Measurements from ENCODE around the gene CLASP1.
A peak's percentile ranks its signal among the peaks of the same experiment; 100 is the strongest.

CLASP1 gene

GRCh38 chr2:121534007-121534406 lies 115.3 kb downstream of the CLASP1 start:
- DNase-seq: no peak

- DNase-seq: no peak
Observed at GRCh38 chr2:121532894-121533293, 116.4 kb downstream of the CLASP1 start.

GRCh38 chr2:121532347-121532766 lies 116.9 kb downstream of the CLASP1 start:
- DNase-seq: no peak

DNA sequence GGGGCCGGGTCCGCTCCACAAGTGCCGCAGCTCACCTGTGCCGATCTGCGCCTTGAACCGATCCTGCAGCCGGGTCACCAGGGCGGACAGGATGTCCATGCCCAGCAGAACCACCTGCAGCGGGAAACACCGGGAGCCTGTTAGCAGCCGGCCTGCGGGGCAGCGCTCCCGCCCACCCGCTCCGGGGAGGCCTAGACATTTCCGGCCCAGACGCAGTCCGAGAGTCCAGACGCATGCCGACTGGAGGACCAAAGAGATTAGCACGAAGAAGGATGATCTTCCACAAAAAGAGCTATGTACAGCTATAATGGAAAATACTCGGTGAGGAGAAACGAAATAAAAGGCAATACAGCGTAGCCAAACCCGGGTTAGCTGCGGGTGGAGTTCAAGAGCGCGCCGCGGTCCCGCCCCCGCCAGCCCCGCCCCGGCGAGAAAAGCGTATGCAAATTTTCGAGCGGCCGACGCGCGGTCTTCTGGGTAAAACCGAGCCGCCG lies 119.0 kb downstream of the CLASP1 start:
- DNase-seq: peak; percentile 73

DNA sequence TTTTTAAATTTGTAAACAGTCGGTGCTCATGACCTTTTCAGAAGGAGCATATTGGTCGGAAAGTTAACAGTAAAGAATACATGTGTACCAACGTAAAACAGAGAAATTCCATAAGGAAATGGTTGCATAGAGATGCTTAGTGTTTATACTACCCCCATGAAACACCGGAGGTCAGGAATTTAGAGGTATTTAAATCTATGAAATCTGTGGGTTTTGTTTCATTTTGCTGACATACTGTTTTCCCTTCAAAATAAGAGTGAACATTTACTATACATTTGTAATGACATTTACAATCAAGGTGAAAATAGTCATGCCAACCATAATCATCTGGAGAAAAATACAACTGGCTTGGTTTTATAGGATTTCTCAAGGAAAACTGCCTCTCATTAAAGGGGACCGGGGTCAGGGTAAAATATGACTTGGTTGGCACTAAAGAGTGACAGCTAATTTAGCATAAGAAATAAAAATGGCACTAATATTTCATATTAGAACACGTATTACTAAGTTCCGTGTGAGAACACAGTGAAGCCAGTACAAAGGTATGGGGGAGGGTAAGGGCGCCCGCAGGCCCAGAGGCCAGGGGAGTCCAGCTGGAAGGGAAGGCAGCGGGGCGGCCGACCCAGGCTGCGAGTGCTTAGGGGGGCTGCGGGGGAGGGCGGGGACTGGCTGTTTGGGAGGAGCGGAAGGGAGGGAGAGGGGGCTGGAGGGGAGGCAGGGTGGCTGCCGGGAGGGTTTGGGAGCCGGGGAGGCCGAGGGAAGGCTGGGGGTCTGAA lies 119.6 kb downstream of the CLASP1 start:
- no peak for DNase-seq

DNA sequence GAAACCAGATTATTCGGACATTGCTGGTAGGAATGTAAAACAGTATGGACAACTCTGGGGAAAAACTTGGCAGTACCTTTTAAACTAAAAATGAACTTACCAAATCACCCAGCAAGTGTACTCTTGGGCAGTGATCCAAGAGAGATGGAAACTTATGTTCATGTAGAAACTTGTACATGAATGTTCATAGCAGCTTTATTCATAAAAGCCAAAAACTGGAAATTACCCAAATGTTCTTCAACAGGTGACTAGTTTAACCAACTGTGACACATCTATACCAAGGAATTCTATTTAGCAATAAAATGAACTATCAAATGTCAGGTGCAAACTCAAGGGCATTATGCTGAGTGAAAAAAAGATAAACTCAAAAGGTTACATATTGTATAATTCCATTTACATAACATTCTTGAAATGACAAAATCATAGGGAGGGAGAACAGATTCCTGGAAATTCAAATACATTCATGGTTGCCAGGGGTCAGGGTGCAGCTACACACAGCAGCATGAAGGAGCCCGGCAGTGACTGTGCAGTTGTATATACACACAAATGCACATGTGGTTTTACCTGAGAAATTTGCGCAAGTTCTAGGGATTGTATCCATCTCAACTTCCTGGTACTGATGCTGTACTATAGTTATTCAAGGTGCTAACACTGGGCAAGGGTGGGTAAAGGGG lies 122.1 kb downstream of the CLASP1 start:
- DNase-seq: no peak

- DNase-seq: no peak
Observed at GRCh38 chr2:121524685-121525425, 124.4 kb downstream of the CLASP1 start.

DNA sequence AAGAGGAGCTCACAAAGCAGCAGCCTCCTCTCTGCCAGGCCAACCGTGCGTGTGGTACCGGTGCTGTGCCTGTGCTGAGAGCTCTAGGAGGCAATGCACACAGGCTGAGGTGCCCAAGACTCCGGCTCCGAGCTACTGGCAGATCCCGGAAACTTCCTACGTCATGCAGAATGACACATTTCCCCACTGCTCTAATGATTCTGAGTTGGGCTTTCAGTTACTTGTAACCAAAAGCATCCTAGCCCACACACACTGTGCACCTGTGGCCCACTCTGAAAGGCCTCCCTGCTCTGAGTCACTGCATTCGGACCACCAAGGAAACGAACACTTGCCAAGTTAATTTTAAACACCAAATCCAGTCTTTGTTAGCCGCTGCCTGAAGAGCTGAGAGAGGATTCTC lies 127.9 kb downstream of the CLASP1 start:
- DNase-seq: no peak

- no peak for DNase-seq
Observed at GRCh38 chr2:121520641-121520994, 128.6 kb downstream of the CLASP1 start.

GRCh38 chr2:121519732-121520640 lies 129.3 kb downstream of the CLASP1 start:
- DNase-seq: no peak

- no peak for DNase-seq
Observed at GRCh38 chr2:121519153-121519552, 130.1 kb downstream of the CLASP1 start.

DNA sequence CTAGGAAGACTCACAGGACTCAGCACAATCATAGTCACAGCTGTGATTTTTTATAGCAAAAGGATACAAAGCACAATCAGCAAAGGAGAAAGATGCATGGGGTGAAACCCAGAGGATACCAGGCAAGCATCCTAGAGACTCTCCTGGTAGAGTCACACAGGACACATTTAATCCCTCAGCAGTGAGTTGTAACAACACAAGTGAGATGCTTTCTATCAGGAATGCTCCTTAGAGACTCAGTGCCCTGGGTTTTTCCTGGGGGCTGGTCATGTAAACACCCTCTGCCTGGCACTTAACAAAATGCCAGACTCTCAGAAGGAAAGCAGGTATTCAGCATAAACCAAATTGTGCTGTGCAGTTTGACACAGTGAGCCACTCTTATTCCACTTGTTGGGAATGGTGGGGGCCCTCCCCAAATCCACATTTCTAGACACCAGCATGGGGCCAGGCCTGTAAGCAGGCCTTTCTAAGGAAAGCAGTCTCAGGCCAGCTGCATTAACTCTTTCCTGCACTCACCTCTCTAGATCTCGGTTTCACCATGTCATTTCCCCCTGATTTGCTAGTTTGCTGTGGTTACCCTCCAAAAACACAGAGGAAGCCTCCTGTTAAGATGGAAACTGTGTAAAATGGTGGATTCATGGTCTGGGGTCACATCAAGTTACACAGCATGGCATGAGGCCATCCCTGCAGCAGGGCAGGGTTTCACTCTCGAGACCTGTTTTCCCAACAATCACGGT lies 135.5 kb downstream of the CLASP1 start:
- DNase-seq: no peak

DNA sequence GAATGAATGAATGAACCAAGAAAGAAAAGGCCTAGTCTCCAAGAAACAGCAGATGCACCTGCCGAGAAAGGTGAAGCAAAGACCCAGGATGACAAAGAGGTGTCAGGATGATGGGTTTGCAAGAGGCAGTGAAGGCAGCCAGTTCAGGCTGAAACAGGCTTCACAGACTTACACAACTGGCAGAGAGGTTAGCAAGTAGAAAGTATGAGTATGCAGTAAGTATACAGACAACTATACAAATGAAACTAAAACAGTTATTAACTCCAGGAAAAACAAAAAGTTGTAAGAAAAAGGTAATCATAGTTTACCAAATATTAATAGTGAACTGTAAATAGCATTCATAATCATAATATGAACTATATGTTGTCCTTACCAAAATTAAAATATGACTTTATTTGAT lies 138.4 kb downstream of the CLASP1 start:
- DNase-seq: no peak

- no peak for DNase-seq
Observed at GRCh38 chr2:121506621-121507020, 142.6 kb downstream of the CLASP1 start.

DNA sequence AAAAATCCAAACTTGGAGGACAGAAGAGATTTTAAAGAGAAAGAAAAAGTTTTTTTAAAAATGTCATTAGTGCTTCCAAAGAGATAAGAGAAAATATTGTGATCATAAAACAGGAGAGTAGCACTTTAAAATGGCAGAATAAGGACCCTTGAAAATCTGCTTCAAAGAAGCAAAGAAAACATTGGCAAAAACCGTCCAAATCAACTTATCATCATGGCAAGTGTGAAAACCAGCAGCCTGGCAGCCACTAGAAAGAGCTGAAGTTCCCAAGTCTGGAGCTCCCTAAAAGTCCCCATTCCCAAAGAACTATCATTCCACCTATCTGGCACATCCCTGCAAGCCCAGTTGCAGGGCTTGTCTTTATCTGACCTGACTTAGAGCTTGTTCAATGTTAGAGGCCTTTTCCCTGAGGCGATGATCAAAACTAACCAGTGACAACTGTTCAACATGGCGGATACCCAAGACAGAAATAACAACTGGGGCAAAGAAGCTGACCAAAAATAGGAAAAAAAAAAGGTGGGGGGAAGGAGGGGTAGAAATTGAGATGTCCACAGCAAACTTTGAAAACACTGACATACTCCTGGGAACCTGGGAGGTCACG lies 143.2 kb downstream of the CLASP1 start:
- DNase-seq: no peak

- DNase-seq: no peak
Observed at GRCh38 chr2:121505005-121505404, 144.3 kb downstream of the CLASP1 start.

DNA sequence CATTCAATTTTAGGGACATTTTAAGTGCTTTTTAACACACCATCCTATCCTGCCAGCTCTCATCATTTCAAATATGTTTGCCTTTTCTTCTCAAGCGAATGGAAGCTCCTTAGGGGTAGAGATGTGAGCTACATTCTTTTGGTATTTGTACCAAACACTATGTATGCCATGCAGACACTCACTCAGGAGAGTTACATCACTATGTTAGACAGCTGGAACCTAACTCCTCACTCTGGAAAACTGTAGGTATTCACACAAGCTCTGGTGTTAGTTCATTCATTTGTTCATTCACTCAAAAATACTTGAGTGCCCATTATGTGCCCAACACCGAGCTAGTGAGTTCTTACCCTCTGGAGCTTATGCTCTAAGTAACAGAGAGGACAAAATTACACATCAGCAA lies 144.9 kb downstream of the CLASP1 start:
- no peak for DNase-seq

- DNase-seq: no peak
Observed at GRCh38 chr2:121502781-121503180, 146.5 kb downstream of the CLASP1 start.

GRCh38 chr2:121502246-121502645 lies 147.0 kb downstream of the CLASP1 start:
- no peak for DNase-seq

- DNase-seq: no peak
Observed at GRCh38 chr2:121501554-121501953, 147.7 kb downstream of the CLASP1 start.

GRCh38 chr2:121501031-121501430 lies 148.2 kb downstream of the CLASP1 start:
- no peak for DNase-seq

- no peak for DNase-seq
Observed at GRCh38 chr2:121498731-121499130, 150.5 kb downstream of the CLASP1 start.
